ENCODE data around the gene PIK3CA.
"Not testable (repeated sequence)": the region's sequence is repeated elsewhere in the genome, so short reads cannot be mapped to it uniquely, and the experiment has no call there.

The PIK3CA gene

GRCh38 chr3:179215550-179215949 lies 67.4 kb downstream of the PIK3CA start:
- not testable (repeated sequence) for DNase-seq

GRCh38 chr3:179218213-179218612 lies 70.1 kb downstream of the PIK3CA start:
- not testable (repeated sequence) for DNase-seq

GRCh38 chr3:179223548-179223947 lies 75.4 kb downstream of the PIK3CA start:
- DNase-seq = no peak

GRCh38 chr3:179224584-179224983 lies 76.4 kb downstream of the PIK3CA start:
- DNase-seq = no peak

GRCh38 chr3:179227349-179227748 lies 79.2 kb downstream of the PIK3CA start:
- DNase-seq = no peak

GRCh38 chr3:179229177-179229576 lies 81.0 kb downstream of the PIK3CA start:
- DNase-seq = no peak

- no peak for DNase-seq
Measured at GRCh38 chr3:179233043-179233442, 84.9 kb downstream of the PIK3CA start.

- DNase-seq = no peak
Measured at GRCh38 chr3:179234199-179234598, 86.0 kb downstream of the PIK3CA start.

- no peak for DNase-seq
Measured at GRCh38 chr3:179236669-179237301, 88.6 kb downstream of the PIK3CA start.

- not testable (repeated sequence) for DNase-seq
Measured at GRCh38 chr3:179240299-179240698, 92.1 kb downstream of the PIK3CA start.

GRCh38 chr3:179242859-179243258 lies 94.7 kb downstream of the PIK3CA start:
- DNase-seq = not testable (repeated sequence)

GRCh38 chr3:179244878-179245277 lies 96.7 kb downstream of the PIK3CA start:
- DNase-seq = no peak

- DNase-seq = no peak
Measured at GRCh38 chr3:179247289-179248015, 99.3 kb downstream of the PIK3CA start.

- DNase-seq = no peak
Measured at GRCh38 chr3:179250803-179251476, 102.8 kb downstream of the PIK3CA start, which contains the start of gene KCNMB3. TSS of gene KCNMB3 (minus strand) at chr3:179251114. CDS start at chr3:179250990, 124 bp downstream.

GRCh38 chr3:179256813-179257212 lies 108.7 kb downstream of the PIK3CA start:
- DNase-seq = no peak

- not testable (repeated sequence) for DNase-seq
Measured at GRCh38 chr3:179257742-179258141, 109.6 kb downstream of the PIK3CA start.

GRCh38 chr3:179258820-179259219 lies 110.7 kb downstream of the PIK3CA start:
- no peak for DNase-seq

- DNase-seq = not testable (repeated sequence)
Measured at GRCh38 chr3:179259959-179260756, 112.0 kb downstream of the PIK3CA start.

- peak; percentile 41 to 64 for DNase-seq
Measured at GRCh38 chr3:179260949-179261765, 113.0 kb downstream of the PIK3CA start.

GRCh38 chr3:179263134-179263533 lies 115.0 kb downstream of the PIK3CA start:
- no peak for DNase-seq

- no peak for DNase-seq
Measured at GRCh38 chr3:179264449-179264848, 116.3 kb downstream of the PIK3CA start.

GRCh38 chr3:179265092-179265491 lies 116.9 kb downstream of the PIK3CA start:
- DNase-seq = no peak
